ENCODE measurements around the gene LIPA.

DNA sequence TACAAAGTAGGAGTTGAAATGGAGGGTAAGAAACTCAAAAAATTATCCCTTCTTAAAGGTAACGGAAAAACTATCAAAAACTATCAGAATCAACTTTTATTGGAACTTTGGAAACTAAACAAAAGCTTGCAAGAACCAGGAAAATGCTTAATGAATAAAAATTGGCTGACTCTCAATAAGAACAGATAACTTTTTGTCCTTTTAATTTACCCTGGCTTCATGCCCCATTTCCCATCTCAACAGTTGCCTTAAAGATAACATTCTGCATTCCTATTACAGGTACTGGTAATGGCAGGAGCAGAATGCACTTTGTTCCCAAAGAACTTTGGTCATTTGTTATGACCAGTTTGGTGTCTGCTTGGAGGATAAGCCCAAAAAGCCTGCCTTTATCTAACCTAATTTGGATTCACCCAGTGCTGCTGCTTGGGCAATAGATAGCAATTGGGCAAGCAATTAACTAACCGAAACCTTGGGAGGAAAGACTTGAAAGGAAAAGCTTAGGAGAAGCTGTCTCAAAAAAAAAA is 62.3 kb downstream of the LIPA start:
- no peak for TF ChIP-seq GATA3 (IDR thresholded peaks at IDR 0.05; ENCODE audit: low read depth, low read length)
- no peak for TF ChIP-seq GATA2 (IDR thresholded peaks at IDR 0.05; ENCODE audit: low read depth, low read length)

Data from SH-SY5Y (cell line).